Muscle layer of duodenum (tissue), 2 donors: ENCODE data around the gene FANK1.

Experiments
- H3K27ac ChIP-seq: one replicate; pipeline ENCODE4 v1.7.0; 2013; ENCODE audit warnings: mild to moderate bottlenecking, low read length
- H3K27me3 ChIP-seq: one replicate; pipeline ENCODE4 v1.7.0; 2013; ENCODE audit warnings: low read depth, mild to moderate bottlenecking, control low read depth, low read length
- H3K36me3 ChIP-seq, 2 donors: one replicate each; pipeline ENCODE4 v1.7.0; 2013; ENCODE audit warnings: low read length in 2 of 2, control low read depth in 1 of 2, mild to moderate bottlenecking in 1 of 2; ENCODE audit not compliant: insufficient read depth in 2 of 2, control insufficient read depth in 1 of 2
- H3K4me1 ChIP-seq, 2 donors: one replicate each; pipeline ENCODE4 v1.7.0; 2013; ENCODE audit warnings: low read length in 2 of 2, mild to moderate bottlenecking in 2 of 2, control low read depth in 1 of 2, moderate library complexity in 1 of 2; ENCODE audit not compliant: insufficient read depth in 2 of 2, control insufficient read depth in 1 of 2
- H3K4me3 ChIP-seq, 2 donors: one replicate each; pipeline ENCODE4 v1.7.0; 2013; ENCODE audit warnings: low read length in 2 of 2, low read depth in 1 of 2, mild to moderate bottlenecking in 1 of 2
- H3K9me3 ChIP-seq, 2 donors: one replicate each; pipeline ENCODE4 v1.7.0; 2013; ENCODE audit warnings: low read length in 2 of 2, control low read depth in 1 of 2, mild to moderate bottlenecking in 1 of 2; ENCODE audit not compliant: control insufficient read depth in 1 of 2
- donor health status: healthy.

Gene FANK1

DNA sequence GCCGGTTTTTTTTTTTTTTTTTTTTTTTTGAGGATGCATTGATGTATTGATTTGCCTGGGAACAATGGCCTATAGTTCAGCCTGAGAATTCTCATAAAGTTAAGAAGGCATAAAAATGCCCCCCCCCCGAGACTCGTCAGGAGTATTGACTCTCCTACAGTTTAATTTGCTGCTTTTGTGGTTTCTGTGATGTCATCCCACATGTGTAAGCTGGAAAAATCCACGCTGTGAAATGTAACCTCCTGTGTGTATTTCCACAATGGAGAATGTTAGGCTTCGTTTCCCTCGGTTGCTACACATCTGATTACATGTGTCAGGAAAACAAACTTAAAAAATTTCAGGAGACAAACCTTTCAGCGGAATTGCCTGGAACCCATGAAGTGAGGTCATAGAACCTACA is 117.9 kb downstream of the FANK1 start:
- H3K9me3 ChIP-seq, result no peaks in the 10 kb centered on the region
- H3K36me3 ChIP-seq, result no peaks in the 10 kb centered on the region
- no peaks in the 10 kb centered on the region for H3K4me1 ChIP-seq
- H3K27ac ChIP-seq, result no peak overlapping the region
- H3K4me3 ChIP-seq, result no peak overlapping the region
- no peaks in the 10 kb centered on the region for H3K27me3 ChIP-seq

DNA sequence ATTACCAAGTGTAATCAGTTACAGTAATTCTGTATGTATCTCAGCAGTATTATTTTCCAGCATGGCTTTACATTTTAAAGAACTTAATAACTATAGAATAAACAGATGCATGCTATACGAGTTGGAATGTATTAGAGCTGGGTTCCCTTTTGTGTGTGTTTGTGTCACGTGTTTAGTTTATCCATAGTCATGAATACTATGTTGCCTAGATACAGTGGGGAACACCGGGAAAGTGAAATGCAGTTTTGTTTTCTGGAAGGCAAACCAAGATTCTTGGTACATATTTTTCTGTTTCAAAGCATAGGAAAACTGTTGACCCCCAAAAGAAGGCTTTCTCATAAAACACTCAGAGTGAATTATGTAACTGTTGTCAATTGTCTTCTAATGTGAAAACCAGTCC is 119.0 kb downstream of the FANK1 start:
- Histone ChIP-seq H3K9me3 (no peaks in the 10 kb centered on the region), H3K36me3 (no peaks in the 10 kb centered on the region), H3K27me3 (no peaks in the 10 kb centered on the region), H3K4me1 (no peaks in the 10 kb centered on the region), H3K27ac (no peak overlapping the region), H3K4me3 (no peak overlapping the region)

DNA sequence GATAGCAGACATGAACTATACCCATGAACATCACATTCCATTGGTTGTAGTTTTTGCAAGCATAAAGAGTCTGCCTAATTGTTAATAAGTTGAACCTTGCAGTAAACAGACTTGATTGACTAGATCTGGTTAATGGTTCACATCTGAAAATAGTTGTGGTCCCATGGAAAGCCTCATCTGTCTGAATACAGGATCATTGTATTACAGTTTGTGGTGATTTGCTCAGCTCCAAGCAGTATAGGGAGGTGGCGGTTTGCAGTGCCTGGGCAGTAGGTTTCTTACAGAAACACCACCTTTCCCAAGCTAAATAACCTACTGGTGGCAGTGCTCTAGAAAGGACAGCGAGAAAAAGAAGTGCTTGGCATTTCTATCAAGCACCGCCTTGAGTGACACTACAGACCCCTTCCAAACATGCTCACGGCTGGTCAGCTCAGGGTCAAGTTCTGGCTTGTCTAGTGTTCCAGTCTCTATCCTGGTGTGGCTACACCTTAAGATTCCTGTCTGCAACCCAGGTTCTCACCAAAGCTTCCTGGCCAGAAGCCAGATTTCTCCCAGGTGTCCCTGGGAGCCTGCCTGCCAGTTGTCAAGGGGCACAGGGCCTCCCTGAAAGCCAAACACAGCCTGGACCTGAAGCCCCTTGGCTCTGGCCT is 119.9 kb downstream of the FANK1 start:
- Histone ChIP-seq H3K27me3 (no peaks in the 10 kb centered on the region), H3K36me3 (no peaks in the 10 kb centered on the region), H3K27ac (no peak overlapping the region), H3K9me3 (no peaks in the 10 kb centered on the region), H3K4me3 (no peak overlapping the region), H3K4me1 (no peaks in the 10 kb centered on the region)

DNA sequence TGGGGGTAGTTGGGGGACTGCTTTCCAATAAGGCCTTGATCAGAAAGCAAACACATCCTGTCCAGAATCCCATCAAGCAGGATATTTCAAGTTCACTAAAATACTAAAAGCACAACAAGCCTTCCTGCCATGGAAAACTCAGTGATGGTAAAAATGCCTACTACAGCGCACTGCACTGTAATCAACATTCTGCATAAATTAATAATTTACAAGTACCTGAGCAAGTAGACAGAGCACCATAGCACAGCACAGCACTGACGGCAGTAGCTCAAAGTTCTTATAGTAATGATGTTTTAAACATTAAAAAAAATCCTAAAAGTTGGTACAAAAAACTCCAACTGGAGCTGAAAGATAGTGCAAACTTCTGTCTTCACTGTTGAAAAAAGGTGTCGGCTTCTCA is 120.5 kb downstream of the FANK1 start:
- Histone ChIP-seq H3K36me3 (no peaks in the 10 kb centered on the region), H3K4me1 (no peaks in the 10 kb centered on the region), H3K4me3 (no peak overlapping the region), H3K27ac (no peak overlapping the region), H3K9me3 (no peaks in the 10 kb centered on the region), H3K27me3 (no peaks in the 10 kb centered on the region)

DNA sequence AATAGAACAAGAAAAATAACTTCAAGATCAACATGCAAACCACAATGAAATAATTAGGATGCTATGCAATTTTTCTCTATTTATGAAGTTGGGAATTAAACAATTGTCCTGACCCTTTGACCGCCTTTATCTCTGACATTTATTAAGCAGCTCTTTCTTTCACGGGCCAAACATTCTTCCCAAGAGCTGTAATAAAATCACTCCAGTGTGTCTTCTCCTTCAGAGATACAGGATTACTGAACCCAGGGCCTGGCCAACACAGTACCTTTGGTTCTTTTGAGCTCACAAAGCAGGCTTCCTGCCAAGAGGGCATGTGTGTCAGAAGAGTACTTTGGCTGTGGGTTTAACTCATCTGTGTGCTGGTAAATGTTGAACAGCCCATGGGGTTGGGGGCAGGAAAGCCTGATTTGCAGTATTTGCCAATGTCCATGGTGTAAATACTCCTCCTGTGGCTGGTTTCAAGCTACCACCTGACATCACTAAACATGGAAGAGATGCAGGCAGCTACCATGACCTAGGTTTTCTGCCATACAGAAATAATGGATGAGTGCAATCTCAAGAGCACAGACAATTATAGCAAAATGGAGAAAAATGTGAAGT is 121.7 kb downstream of the FANK1 start:
- Histone ChIP-seq H3K4me3 (no peak overlapping the region), H3K4me1 (no peaks in the 10 kb centered on the region), H3K27me3 (no peaks in the 10 kb centered on the region), H3K36me3 (no peaks in the 10 kb centered on the region), H3K9me3 (no peaks in the 10 kb centered on the region), H3K27ac (no peak overlapping the region)

DNA sequence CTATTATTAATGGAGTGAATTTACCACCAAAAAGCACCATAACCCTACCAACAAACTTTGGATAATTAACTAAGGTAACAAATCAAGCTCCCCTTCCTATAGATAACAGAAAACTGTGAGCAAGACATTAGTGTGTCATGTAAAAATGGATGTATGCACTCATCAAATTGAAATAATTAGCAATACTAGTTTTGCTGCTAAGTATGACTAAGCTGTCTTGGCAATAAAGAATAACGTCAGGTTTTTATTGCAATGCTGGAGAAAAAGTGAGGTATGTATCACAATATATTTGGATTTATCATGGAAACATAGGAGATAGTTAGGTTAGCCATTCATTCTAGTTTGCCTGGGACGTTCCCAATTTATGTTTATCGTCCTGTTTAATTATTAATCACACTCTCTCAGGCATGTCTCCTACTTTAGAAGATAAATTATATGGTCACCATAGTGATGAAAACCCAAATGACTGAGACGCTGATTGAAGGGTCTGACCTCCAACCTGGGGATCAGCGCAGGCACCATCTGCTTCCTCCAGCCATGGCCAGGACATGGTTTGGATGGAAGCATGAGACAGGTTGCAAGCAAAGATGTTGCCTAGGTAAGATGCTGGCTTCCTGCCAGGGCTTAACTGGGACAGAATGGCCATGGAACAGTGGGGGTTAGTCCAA is 125.6 kb downstream of the FANK1 start:
- Histone ChIP-seq H3K36me3 (no peaks in the 10 kb centered on the region), H3K4me1 (no peaks in the 10 kb centered on the region), H3K27ac (no peak overlapping the region), H3K9me3 (peaks cover 0 to under 1% of the 10 kb centered on the region in 2 donors), H3K27me3 (no peaks in the 10 kb centered on the region), H3K4me3 (no peak overlapping the region)

DNA sequence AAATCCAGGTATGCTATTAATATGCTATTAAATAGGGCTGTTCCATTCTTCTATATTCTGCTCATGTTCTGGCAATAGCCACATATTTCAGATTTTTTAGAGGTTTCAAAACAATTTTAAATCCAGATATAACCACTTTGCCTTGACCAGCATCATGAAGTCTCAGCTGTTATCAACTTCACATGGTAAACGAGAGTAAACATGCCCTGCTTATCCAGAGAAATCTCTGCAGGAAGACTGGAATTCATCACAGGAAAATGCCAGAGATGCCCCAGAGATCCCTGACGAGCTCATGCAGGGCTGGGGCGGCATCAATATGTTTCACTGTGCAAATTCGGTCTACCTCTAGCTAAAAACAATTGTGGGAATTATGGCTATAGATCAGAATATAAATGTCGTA is 126.5 kb downstream of the FANK1 start:
- H3K36me3 ChIP-seq, result no peaks in the 10 kb centered on the region
- no peak overlapping the region for H3K4me3 ChIP-seq
- no peaks in the 10 kb centered on the region for H3K4me1 ChIP-seq
- H3K27me3 ChIP-seq, result no peaks in the 10 kb centered on the region
- H3K27ac ChIP-seq, result no peak overlapping the region
- peaks cover 0 to 9% of the 10 kb centered on the region in 2 donors for H3K9me3 ChIP-seq

DNA sequence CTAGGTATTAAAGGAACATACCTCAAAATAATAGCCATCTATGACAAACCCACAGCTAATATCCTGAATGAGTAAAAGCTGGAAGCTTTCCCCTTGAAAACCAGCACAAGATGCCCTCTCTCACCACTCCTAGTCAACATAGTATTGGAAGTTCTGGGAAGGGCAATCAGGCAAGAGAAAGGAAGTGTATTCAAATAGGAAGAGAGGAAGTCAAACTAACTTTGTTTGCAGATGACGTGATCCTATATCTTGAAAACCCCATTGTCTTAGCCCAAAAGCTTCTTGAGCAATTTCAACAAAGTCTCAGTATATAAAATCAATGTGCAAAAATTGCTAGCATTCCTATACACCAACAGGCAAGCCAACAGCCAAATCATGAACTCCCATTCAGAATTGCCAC is 131.3 kb downstream of the FANK1 start:
- Histone ChIP-seq H3K27ac (no peak overlapping the region), H3K27me3 (no peaks in the 10 kb centered on the region), H3K4me1 (no peaks in the 10 kb centered on the region), H3K36me3 (no peaks in the 10 kb centered on the region), H3K9me3 (peaks cover 0 to 18% of the 10 kb centered on the region in 2 donors), H3K4me3 (no peak overlapping the region)

DNA sequence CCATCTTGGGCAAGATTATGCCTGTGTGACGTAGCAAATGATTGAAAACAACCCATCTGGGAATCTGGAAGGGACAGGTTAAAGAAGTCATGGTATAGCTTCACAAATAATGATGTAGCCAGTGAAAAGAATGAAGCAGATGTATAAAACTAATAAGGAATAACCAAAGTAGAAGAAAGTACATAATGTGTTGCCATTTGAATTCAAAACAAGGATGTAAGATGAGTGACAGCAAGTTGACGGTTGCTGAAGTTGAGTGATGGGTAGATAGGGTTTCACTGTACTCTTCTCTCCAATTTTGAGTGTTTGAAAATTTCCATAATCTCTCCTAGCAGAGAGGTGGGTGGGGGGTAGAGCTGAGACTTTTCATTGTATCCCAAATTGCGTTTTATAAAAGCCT is 133.6 kb downstream of the FANK1 start:
- Histone ChIP-seq H3K4me1 (no peaks in the 10 kb centered on the region), H3K9me3 (peaks cover 0 to 27% of the 10 kb centered on the region in 2 donors), H3K36me3 (no peaks in the 10 kb centered on the region), H3K4me3 (no peak overlapping the region), H3K27me3 (no peaks in the 10 kb centered on the region), H3K27ac (no peak overlapping the region)

DNA sequence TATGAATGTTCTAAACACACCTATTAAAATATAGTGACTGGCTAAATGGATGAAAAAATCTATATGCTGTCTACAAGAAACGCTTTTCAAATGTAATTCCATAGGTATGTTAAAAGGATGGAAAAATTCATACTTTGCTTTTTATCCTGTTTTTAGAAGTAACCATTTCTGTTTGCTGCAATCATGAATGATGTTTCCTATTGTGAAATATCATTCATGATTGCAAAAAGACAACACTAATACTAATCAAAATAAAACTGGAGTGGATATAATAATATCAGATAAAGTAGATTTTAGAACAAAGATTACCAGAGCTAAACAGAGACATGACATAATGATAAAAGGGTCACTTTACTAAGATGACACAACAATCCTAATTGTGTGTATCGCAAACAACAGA is 138.2 kb downstream of the FANK1 start:
- Histone ChIP-seq H3K4me3 (no peak overlapping the region), H3K27ac (no peak overlapping the region), H3K36me3 (no peaks in the 10 kb centered on the region), H3K9me3 (peaks cover 0 to 9% of the 10 kb centered on the region in 2 donors), H3K4me1 (no peaks in the 10 kb centered on the region), H3K27me3 (no peaks in the 10 kb centered on the region)

DNA sequence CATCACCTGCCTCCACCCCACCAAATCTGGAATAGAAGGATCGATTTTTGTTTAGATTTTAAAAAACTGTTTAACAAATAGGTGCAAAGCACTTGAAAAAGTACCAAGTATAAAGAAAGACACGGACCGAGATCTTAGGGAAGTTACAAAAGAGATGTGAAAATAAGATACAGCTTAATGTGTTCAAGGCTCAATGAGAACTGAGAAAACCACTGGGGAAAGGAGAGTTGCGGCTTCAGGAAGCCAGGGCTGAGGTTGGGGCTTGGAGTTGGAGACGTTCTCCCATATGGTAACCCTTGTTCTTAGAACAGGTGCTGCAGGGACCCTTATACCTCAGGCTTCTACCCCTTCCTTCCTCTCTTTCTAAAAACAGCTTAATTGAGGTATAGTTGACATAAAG is 140.2 kb downstream of the FANK1 start:
- no peaks in the 10 kb centered on the region for H3K4me1 ChIP-seq
- no peaks in the 10 kb centered on the region for H3K27me3 ChIP-seq
- no peaks in the 10 kb centered on the region for H3K36me3 ChIP-seq
- peaks cover 0 to 9% of the 10 kb centered on the region in 2 donors for H3K9me3 ChIP-seq
- no peak overlapping the region for H3K4me3 ChIP-seq
- no peak overlapping the region for H3K27ac ChIP-seq
